ENCODE data around the gene LRP4.

- TF ChIP-seq CTCF (IDR thresholded peaks at IDR 0.05) (no peak), POLR2A (IDR thresholded peaks at IDR 0.05) (no peak), POLR2AphosphoS5 (IDR thresholded peaks at IDR 0.05) (no peak)
Observed at GRCh38 chr11:46953093-46953492, 34.7 kb upstream of the LRP4 start.
